GM12875 (cell line): ENCODE measurements around the gene CCDC167.

ENCODE experiments used
- H3K4me3 ChIP-seq: one replicate; pipeline ENCODE4 v1.5.1; 2011; ENCODE audit warnings: low read depth, low read length, control low read depth
- TF ChIP-seq, protein P1 (sequence below): IDR thresholded peaks from 2 replicates; pipeline ENCODE4 v1.5.1; 2011; ENCODE audit warnings: low read depth, mild to moderate bottlenecking, control low read depth, inconsistent platforms, low read length, moderate library complexity, borderline replicate concordance; ENCODE audit not compliant: insufficient read depth

The CCDC167 gene

DNA sequence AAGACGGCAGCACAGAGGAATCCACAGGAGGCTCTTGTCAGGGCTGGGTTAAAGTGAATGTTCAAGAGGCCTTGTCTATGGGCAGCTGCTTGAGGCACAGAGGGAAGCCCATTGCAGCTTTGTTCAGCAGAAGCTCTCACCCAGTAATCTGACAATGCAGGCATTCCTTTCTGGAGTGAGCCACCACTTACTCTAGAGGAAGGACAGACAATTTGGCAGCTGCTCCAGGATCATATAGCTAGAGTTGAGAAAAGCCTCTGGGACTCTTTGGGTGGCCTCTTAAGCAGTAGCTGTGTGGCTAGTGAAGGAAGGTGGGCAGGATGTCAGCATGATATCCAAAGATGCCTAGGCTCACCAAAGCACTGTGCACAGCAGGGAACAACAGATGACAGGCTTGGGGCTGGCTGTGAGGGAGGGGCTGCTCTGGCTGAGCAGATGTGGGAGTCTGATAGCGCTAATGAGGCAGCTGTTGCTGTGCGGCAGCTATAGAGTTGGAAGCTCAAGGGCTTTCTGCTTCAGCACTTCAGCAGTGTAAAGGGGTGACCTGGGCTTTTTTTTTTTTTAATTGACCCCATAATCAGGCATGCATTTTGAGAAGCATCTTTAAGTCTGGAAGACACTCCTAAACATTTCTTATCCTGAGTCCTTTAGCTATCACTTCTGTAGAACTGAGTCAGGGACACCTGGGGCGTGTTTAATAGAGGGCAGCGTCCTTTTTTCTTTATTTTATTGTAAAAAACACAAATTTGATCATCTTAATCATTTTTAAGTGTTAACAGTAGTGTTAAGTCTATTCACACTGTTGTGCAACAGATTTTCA is 39.5 kb downstream of the CCDC167 start:
- H3K4me3 ChIP-seq = no peak overlapping the region
- TF ChIP-seq, protein P1, sequence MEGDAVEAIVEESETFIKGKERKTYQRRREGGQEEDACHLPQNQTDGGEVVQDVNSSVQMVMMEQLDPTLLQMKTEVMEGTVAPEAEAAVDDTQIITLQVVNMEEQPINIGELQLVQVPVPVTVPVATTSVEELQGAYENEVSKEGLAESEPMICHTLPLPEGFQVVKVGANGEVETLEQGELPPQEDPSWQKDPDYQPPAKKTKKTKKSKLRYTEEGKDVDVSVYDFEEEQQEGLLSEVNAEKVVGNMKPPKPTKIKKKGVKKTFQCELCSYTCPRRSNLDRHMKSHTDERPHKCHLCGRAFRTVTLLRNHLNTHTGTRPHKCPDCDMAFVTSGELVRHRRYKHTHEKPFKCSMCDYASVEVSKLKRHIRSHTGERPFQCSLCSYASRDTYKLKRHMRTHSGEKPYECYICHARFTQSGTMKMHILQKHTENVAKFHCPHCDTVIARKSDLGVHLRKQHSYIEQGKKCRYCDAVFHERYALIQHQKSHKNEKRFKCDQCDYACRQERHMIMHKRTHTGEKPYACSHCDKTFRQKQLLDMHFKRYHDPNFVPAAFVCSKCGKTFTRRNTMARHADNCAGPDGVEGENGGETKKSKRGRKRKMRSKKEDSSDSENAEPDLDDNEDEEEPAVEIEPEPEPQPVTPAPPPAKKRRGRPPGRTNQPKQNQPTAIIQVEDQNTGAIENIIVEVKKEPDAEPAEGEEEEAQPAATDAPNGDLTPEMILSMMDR = no peak

DNA sequence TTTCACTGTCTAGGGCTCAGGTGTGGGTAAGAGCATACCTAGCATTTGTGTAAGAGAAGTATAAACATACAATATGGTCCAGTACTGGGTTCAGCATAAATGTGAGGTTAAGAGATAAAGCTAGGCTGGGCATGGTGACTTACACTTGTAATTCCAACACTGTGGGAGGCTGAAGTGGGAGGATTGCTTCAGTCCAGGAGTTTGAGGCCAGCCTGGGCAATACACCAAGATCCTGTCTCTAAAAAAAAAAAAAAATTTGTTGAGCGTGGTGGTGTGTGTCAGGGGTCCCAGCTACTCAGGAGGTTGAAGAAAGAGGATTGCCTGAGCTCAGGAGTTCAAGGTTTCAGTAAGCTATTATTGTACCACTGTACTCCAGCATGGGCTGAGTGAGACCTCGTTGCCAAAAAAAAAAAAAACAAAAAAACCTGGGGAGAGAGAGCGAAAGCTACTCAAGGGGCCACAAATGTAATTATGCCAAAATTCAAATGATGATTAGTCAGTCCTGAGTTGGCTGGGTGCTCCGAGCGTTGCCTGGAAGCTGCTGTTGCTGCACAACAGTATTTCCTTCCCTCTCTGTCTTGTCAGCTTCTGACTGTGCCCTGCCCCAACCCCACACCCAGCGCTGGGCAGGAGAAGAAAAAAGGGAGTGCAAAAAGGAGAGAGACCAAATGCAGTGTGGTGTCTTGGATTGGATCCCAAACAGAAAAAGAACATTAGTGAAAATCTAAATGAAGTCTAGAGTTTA is 42.7 kb downstream of the CCDC167 start:
- no peak overlapping the region for H3K4me3 ChIP-seq
- TF ChIP-seq, protein P1 = no peak

DNA sequence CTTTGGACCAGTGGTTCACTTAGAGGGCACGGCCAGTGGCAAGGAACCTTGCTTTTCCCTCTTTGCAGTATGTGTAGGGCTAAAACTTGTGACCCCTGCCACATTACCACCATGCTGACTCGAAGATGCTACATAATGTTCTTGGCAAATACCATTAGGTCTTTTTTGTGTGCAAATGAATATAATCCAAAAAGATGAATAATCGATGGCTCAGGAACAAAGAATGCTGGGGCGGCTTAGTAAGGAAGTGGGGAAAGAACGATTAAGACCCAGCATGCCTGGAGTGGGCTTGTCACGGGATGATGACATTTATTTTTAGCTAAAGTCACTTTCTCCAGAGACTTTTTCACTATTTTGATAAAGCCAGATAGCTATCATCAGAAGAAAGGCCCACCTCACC is 43.6 kb downstream of the CCDC167 start:
- H3K4me3 ChIP-seq = no peak overlapping the region

DNA sequence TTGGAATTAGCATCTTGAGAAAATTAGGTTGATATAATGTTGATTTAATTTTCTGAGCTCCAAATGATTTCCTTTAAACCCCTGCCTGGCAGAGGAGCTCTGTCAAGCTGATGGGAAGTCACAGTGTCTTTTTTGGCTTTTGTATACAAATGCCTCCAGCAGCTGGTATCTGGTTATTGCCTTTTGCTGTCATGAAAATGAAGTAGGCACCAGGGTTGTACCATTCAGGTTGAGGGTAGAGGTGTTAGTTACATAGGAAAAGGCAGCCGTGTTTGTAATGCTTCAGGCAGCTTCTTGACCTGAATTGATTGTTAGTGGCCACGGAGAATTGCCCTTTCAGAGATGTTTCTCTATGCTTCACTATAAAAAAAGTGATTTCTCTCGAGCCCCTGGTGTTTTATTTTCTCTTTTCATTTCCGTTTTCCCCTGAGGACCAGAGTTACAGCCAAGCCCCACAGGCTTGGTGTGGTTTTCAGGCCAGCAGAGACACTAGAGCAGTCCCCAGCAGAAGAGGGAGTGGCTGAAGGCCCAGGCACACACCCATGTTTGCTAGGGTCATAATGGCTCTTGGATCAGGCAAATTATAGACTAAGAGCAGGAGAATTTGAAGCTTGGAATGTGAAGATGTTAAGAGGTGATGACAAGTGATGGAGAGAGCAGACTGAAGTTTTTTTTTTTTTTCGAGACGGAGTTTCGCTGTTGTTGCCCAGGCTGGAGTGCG is 45.1 kb downstream of the CCDC167 start:
- H3K4me3 ChIP-seq = no peak overlapping the region
- TF ChIP-seq, protein P1 = no peak

More for the DNA sequence above, 43.6 kb downstream of the CCDC167 start:
- TF ChIP-seq, protein P1 = no peak

DNA sequence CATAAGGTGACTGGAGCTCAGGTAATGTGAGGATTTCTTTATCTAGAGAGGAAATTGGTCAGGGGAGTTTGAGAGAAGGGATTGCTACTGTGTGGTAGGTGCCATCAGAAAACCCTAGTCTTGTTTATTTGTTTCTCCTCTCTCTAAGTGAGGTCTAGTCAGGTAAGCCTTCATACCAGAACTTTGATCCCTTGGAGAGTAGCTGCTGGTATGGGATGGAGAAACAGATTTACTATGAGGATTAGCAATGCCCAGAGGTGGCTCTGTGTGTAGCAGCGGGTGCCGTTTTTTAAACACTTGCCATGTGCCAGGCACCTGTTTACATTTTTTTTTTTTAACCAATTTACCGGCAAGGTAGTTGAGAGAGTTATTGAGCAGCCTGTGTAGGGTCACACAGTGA is 47.2 kb downstream of the CCDC167 start:
- TF ChIP-seq, protein P1 = no peak
- no peak overlapping the region for H3K4me3 ChIP-seq

DNA sequence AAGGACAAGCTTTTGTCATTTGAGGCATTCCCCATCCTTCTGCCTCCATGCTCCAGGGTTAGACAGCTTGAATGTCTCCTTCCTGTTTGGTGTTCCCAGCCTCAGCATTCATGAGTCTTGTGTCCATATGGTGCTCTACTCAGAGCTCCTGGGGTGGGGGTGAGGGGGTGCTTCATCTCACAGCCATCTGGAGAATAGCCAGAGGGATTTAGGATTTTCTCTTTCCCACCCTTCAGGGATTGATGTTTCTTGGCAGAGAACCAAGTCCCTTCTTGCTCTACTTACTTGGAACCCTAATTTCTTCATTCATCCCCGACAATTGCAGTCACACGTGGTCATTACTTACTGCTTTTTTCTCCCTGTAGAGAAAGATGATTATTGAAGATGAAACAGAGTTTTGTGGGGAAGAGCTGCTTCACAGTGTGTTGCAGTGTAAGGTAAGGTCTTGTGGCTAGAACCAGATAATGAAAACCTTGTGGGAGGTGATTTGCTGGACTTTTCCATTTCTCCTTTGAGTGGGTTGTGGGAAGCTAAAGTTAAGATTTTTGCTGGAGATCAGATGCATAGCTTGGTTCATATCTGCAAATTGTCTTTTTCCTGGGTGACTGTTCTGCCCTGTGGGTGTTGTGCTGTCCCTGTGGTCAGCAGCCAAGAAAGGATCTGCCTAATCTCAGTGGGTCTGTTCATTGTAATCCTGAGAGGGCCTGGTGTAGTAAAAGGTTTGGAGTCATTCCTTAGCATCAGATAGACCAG is 48.1 kb downstream of the CCDC167 start:
- TF ChIP-seq, protein P1 = no peak
- no peak overlapping the region for H3K4me3 ChIP-seq
